ENCODE measurements around the gene TAC3.
A peak's percentile ranks its signal among the peaks of the same experiment; 100 is the strongest.
"Not testable (repeated sequence)": the region's sequence is repeated elsewhere in the genome, so short reads cannot be mapped to it uniquely, and the experiment has no call there.

TAC3 gene

GRCh38 chr12:57033431-57033830, 17.1 kb upstream of the TAC3 start:
- DNase-seq (ENCODE audit: low read depth) = no peak

DNA sequence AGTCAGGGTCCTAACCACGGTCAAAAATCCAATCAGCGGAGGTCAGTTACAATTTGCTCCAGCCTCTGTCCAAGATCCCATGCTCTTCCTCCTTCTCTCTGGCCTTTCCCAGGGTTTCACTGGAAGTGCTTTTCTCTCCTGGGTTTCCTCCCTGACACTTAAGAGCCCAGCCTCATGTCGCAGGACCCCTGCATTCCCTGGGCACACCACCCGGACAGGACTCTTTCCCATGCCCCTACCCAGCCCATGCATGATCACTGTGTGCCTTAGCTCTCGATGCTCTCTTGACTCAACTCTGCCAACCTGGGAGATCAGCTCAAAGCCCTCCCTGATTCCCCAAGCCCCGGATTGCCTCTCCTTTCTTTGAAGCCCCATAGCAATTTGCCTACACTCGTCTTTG, 15.5 kb upstream of the TAC3 start:
- DNase-seq (ENCODE audit: low read depth) = no peak

GRCh38 chr12:57031138-57031725, 14.9 kb upstream of the TAC3 start:
- no peak for DNase-seq (ENCODE audit: low read depth)

DNA sequence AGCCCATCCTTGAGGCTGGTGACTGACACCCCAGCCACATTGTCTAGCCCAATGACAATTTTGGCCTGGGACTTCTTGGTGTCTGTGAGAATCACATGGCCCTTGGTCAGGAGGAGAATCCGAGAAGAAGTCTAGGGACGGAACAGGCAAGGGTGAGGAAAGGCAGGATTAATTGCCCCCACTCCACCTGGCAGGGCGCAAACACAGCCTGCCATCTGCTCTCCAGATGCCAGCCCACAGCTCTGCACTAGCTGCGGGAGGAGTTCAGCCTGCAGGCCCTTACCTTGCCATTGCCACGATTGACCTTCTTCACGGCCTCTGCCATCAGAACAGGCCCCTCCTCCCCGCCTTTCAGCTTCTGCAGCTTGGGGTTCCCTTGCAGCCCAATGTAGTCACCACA, 13.1 kb upstream of the TAC3 start:
- DNase-seq (ENCODE audit: low read depth) = no peak

DNA sequence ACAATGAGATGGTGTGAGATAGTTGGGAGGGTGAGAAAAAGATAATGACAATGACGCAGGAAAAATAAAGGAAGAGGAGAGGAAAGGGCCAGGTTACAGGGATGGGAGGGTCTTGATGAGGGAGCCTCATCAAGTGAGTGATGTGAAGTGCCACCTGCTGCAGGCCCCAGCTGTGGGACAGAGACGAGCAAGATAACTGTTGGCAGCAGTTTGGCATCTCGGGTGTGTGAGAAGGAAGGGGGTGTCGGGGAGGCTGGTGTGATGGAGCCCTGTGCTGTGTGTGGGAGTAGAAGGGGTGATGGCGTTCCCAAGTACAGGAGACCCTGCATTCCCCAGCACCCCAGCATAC, 11.4 kb upstream of the TAC3 start:
- no peak for DNase-seq (ENCODE audit: low read depth)

DNA sequence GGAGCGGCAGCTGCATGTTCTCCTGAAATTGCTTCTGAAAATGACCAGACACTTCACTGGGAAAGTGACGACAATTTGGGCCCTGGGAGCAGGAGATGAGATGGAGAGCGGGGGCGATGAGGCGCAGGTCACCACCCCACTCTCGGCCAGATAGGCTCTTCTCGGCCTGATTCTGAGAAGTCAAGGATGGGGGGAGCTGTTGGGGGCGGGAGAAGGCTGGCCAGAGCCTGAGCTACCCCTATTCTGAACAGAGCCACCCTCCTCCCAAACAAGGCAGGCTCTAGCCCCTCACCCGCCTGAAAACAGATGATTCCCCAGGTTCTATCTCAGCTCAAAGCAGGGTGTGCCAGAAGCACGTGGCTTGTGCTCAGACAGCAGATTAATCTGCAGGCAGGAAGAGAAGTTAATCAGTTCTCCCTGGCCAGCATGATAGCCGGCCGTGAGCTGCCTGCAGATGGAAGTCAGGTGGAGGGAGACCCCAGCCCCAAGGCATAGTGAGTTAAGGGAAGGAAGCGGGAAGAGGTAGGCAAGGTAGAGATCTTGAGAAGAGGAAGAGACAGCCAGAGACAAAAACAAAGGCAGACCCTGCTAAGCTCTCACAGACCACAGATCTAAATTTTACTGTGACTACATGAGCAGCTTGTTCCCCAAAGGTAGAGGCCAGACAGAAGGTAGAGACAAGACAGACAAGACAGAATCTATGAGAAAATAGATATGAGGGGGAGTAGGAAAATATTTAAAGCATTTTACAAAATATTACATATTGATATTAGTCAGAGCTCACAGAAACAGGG, 10.9 kb upstream of the TAC3 start:
- no peak for DNase-seq (ENCODE audit: low read depth)

DNA sequence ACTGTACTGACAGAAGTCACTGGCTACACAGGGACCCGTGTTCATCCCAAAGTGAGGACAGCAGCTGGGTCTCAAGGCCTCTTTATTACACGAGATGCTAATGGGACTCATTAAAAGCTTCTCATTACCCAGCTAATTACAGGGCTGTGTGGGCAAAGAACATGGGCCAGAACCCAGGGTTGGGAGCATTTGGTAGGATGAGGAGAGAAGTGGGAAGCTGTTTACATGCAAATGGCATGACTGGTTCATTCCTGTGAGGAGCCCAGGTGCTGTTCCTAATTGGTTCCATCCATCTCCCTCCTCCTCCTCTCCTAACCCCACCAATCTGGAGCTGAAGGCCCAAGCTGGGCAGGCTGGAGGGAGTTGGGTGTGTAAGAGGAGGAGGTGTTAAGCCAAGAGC, 8.9 kb upstream of the TAC3 start:
- no peak for DNase-seq (ENCODE audit: low read depth)

GRCh38 chr12:57022324-57022723, 6.0 kb upstream of the TAC3 start:
- DNase-seq (ENCODE audit: low read depth) = not testable (repeated sequence)

DNA sequence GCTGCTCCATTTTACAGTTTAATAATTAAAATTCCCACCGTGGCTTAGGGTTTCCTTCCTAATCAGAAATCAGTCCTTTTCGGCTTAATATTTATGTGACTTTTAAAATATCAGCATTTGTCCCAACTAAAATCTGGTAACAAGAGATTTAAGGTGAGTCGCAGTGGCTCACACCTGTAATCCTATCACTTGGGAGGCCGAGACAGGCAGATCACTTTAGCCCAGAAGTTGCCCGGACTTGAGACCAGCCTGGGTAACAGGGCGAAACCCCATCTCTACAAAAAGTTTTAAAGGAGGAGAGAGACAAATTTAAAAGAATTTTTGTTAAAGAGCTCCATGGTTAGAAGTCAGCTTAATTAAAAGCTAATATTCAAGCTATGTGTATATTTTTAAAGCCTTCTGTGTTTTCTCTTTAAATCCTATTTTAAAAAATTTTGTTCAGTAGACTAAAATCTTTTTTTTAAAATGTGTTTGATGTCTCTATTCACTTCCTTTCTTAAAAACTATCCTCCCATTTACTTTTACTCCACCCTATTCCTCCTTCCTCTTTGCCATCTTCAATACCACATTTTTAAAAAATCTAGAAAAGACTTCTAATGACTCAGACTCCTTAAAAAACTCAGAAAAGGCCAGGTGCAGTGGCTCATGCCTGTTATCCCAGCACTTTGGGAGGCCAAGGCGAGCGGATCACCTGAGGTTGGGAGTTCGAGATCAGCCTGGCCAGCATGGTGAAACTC, 3.8 kb upstream of the TAC3 start:
- no peak for DNase-seq (ENCODE audit: low read depth)

DNA sequence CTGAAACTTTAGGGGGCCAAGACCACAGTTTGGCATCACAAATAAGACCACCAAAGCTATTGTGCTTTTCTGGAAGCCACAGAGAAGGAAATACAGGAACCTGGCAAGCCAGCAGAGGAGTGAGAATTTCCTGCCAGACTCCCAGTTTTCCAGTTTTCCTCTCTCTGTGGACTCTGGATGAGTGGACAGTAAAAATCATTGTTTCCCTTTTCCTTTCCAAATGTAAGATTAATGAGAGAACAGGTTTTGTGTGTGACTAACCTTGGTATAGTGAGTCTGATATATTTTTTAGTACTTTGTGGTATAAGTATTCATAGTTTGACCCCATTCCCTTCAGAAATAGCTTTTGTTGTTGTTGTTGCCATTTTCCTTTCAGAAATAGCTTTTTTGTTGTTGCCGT, 2.6 kb upstream of the TAC3 start:
- no peak for DNase-seq (ENCODE audit: low read depth)

GRCh38 chr12:57018353-57018752, 2.0 kb upstream of the TAC3 start:
- not testable (repeated sequence) for DNase-seq (ENCODE audit: low read depth)

DNA sequence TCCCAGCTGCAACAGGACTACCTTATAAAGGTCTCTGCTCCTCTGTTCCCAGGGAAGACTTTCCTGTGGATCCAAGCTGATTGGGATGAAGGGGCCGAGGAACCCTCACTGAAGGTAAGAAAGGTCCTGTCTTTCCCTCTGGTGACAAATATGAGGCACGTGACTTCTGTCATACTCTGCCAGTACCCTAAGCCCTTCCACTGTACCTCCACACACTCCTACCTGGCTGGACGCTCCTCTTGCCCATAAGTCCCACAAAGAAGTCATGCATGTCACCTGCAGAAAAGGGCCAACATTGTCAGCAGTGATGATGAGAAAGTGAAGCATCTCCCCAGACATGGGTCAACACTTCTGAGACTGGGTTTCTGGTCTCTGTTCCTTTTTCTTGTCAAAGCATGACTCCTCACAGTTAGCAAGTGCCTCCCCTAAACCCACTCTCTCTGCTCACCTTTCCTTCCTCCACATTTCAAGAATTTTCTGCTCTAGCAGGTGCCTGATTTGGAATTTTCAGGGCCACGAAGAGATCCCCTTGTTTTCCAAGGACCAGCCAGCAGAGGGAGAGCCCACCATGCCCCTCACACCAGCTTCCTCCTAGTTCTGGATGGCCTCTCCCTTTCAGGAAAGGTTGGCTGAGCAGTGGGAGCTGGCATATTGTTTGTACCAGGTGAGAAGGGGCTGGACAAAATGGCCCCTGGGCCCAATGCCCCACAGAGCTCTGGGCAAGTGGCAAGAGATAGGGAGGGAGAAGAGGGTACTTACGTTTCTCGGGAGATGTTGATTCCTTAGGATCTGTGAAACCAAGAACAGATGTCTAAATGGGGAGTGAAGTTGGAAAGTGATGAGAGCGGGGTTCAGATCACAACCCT, 3.5 kb downstream of the TAC3 start:
- no peak for DNase-seq (ENCODE audit: low read depth)

DNA sequence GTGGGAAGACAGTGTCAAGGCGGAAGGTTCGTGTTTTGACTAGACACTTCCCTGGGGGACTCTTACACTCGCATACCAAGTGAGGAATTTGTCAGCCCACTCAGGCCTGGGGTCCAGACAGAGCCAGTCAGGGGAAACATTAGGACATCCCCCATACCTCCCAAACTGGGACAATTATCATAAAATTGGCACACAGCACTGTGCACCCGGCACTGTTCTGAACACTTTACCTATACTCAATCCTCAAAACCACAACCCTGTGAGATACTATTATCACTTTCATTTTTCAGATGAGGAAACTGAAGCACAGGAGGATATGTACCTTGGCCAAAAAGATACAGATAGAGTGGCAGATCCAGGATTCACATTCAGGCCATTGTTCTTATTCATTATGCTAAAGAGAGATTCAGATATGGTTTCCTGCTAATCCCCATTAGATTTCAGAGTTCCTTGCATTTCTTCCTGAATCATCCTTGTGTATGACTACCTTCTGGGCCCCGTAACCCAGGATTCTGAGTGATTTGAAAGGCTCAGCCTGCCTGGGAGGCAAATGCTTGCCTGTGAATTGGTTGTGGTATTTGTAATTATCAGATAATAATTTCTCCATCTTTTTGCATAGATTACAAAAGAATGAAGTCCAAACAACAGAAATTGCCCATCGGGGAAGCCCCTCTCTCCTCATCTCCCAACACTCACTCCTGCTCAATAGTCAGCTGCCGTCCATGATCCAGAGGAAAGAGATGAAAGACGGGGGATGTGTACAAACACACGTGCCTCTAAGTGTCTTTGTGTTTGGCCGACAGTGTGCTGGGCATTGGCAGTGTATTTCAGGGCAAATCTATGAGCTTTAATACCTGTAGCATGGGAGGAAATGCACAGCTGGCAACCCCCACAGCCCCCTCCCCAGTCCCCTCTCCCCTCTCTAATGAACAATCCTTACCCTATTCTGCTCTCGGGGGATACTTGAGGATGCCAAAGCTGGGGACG, 4.6 kb downstream of the TAC3 start:
- no peak for DNase-seq (ENCODE audit: low read depth)

DNA sequence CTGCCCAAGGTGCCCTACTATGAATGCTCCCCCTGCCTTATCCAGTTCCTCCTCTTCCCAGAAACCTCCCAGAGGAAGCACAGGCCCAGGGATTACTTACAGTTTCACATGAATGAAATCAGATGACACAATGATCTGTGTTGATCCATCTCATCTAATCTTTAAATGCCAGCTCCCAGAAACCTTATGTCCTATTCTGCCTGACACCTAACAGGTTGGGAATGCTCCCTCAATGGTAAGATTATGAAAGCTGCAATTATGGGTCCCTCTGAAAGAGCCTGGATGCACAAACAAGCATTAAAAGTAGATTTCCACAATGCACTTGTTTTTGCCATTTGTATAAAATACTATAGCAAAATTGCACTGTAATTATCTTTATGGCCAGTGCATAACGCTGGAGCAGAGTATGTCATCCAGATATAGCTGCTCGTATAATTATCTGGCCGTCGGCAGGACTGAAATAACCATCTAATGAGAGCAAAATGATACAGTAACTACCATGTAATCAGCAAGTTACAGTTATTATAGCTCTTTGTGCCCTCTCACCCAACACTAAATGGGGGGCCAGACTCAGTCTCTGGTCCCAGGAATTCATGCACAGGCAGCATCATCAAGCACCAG, 5.6 kb downstream of the TAC3 start:
- DNase-seq (ENCODE audit: low read depth) = no peak

DNA sequence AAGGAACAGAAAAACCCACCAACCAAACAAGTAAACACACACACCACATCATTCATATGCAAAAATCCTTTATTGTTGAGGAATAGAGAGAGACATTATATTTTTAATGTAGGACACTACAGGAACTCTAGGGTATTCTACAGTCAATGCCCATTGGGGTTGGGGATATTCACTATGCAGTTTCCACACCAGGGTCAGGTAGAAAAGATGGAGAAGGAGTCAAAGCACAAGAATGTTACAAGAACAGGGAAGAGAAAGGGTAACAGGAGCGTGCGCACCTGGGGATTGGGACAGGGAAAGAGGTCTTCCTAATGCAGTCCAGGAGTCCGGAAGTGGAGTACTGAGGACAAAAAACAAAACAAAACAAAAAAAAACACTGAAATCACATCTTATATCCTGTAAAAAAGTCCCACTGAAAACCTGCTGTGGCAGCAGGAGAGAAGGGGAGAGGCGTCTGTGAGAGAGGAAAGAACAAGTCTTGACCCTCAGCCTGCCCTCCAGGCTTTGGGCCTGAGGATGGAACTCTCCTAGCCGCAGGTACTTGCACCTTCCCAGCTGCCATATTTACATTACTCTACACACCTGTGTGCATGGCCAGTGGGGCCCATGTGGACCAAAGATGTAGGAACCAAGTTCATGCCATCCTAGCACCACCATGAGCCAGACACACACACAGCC, 6.2 kb downstream of the TAC3 start:
- no peak for DNase-seq (ENCODE audit: low read depth)

DNA sequence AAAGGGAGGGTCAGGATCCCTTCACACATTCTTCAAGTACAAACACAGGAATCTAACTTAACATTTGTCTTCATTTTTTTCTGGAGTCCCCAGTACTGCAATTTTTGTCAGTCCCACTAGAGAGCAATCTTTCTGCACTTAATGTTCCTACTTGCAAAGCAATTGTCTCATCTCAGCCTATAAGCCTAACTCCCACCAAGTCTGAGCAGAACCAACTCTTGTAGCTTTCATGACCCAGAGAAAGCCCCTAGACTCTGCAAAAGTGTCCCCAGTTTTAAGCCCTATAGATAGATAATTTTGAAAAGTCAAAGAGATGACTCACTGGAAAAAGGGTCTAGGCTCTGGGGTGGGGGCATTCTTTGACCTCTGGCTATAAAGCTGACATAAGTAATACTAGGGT, 8.2 kb downstream of the TAC3 start:
- DNase-seq (ENCODE audit: low read depth) = peak; percentile 74

DNA sequence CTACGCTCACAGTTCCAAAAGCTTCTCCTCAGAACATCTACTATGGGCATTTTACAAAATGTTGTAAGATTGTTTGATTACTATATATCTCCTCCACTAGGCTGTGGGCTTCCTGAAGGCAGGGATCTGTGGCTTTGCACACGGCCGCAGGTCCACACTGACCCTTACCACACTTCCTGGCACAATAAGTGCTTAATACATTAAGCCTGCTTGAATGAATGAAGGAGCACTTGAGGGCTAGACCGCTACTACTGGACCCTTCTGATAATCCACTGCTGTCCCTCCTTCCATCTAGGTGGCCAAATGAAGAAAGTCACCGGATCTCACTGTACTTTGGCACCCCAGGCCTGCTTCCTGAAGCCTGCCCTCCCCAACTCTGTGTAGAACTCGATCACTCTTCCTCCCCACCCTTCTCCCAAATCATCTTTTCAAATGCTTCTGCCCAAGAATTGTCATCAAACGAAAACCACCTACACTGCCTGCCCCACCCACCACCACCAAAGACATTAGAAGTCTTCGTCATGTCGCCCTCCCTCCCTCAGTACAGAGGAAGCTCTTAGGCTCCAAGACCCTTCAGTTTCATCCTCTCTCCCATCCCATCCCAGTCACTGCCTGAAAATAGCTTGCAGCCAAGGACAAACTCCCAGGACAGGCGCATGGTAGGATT, 9.4 kb downstream of the TAC3 start:
- DNase-seq (ENCODE audit: low read depth) = no peak

- DNase-seq (ENCODE audit: low read depth) = peak; percentile 24
Measured at GRCh38 chr12:57005980-57006808, 10.1 kb downstream of the TAC3 start, which contains the start of gene ZBTB39. Gene ZBTB39 (minus strand): TSS chr12:57006546. CDS start chr12:57004917, 1,629 bp downstream.

DNA sequence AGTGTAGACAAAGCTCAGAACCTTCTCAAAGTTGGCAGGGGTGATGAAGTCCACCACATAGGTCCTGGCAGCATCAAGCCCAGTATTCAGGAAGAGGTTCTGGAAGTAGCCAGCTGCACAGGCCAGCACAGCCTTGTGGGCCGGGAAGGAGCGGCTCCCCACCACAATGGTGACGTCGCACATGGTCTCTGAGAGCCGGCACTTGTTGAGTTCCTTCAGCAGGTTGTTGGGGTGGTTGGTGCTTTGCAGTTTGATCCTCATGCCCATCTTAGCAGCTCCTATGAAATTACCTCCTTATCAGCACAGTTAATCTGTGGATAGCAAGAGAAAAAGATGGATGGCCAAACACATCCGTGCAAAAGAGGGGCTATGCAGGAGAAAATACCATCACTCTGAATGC, 11.7 kb downstream of the TAC3 start:
- DNase-seq (ENCODE audit: low read depth) = no peak
